Breast epithelium (tissue), 3 donors: ENCODE data around the gene BABAM1.
A peak's percentile ranks its signal among the peaks of the same experiment; 100 is the strongest.

ENCODE experiments used
- POLR2A ChIP-seq: fragments of 450-650 bp; IDR thresholded peaks from one replicate; pipeline ENCODE4 v1.6.1; 2016; ENCODE audit warnings: antibody characterized with exemption, mild to moderate bottlenecking, moderate library complexity
- POLR2AphosphoS5 ChIP-seq, 3 donors: sonication (generic); formaldehyde crosslinking; IDR thresholded peaks; one replicate each; pipeline ENCODE4 v1.6.1; 2017; ENCODE audit warnings: antibody characterized with exemption in 3 of 3
- TF ChIP-seq, protein P1 (sequence below), 3 donors: fragments of 450-650 bp; IDR thresholded peaks; one replicate each; pipeline ENCODE4 v1.5.1; 2016 to 2017; ENCODE audit warnings: antibody characterized with exemption in 3 of 3, mild to moderate bottlenecking in 3 of 3, moderate library complexity in 3 of 3

DNA sequence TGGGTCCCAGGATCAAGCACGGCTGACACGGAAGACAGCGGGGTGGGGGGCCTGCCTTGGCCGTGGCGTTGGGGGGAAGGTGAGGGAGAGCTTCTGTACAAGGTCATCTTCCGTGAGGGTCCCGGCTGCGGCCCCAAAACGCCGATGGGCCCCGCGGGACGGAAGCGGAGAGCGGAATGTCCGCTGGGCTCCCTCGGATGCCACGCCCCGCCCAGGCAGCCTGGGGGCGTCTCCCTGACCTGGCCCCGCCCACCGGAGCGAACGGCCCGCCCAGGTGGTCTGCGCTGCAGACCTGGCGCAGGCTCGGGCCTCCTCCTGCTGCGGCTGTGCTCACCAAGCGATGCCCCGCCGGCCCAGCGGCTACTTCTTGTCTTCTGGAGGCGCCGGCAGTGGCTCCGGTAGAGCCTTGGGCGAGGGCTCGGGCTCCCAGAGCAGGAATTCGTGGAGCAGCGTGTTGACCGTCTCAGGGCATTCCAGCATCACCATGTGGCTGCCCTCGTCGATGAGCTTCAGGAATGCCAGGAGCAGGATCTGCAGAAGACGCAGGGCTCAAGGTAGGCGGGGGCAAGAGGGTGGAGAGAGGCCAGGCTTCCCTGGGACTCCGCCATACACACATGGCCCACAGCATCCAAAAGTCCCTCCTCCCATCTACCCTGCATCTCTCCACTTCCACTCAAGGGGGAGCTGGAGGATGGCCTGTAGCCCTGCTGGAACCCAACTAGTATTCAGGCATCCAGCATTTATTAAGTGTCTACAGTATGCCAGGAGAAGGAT is 25.2 kb downstream of the BABAM1 start:
- TF ChIP-seq, protein P1, sequence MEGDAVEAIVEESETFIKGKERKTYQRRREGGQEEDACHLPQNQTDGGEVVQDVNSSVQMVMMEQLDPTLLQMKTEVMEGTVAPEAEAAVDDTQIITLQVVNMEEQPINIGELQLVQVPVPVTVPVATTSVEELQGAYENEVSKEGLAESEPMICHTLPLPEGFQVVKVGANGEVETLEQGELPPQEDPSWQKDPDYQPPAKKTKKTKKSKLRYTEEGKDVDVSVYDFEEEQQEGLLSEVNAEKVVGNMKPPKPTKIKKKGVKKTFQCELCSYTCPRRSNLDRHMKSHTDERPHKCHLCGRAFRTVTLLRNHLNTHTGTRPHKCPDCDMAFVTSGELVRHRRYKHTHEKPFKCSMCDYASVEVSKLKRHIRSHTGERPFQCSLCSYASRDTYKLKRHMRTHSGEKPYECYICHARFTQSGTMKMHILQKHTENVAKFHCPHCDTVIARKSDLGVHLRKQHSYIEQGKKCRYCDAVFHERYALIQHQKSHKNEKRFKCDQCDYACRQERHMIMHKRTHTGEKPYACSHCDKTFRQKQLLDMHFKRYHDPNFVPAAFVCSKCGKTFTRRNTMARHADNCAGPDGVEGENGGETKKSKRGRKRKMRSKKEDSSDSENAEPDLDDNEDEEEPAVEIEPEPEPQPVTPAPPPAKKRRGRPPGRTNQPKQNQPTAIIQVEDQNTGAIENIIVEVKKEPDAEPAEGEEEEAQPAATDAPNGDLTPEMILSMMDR (IDR thresholded peaks at IDR 0.05) = peak; percentile 45 to 69 (median 66)
- no peak for TF ChIP-seq POLR2A
- TF ChIP-seq POLR2AphosphoS5 (IDR thresholded peaks at IDR 0.05) = peak in 1 of 3 donors; percentile 31
